Activated CD4-positive, alpha-beta T cell treated with anti-CD3 and anti-CD28 coated beads for 24 hours (primary cell): Measurements from ENCODE around the gene PTCD1.
A peak's percentile ranks its signal among the peaks of the same experiment; 100 is the strongest.

ENCODE experiments used
- DNase-seq, 2 donors: peaks; one replicate each; pipeline ENCODE4 v3.0.0-alpha.2; 2020; ENCODE audit warnings: low read depth in 2 of 2

Gene PTCD1

DNA sequence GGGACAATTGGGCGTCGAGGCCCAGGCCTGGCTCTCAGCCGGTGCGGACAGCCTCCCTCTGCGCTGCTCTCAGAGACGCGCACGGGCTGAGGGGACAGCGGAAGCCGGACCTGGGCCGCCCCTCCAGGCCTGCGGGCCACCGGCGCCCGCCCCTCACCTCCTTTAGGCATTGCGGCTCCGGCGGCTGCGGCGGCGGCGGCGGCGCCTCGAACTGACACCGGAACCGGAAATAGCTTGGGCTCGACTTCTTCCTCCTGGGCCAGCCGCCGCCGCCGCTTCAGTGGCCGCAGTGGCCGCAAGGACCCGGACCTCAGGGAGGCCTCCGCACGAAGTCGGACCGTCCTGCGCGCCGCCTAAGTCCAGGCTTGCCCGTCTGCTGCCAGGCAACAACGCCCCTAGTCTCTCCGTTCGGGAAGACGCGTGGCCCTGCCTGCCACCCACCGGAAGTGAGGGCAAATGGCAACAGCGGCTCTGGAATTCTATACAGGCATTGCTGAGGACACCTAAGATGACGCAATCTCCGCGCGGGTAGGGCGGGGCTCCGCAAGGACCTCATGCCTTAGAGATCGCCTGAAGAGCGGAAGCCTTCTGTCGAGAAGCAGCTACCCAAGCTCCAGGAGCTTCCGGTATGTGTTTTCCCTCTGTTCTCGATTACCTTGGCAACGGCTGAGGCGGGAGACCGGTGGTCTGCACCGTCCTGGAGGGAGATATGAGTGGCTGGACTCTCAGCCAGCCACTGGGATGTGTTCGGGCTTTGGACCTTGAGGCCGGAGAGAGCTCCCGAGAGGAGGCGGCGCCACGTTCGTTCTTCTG is 30.0 kb downstream of the PTCD1 start, which contains the start of the genes BUD31 and PDAP1:
Gene BUD31 (plus strand): TSS at position 591 of the 813 bp plus-strand sequence. CDS start 2,124 bp downstream, outside the sequence.
Gene PDAP1 (minus strand): TSS at position 219 of the 813 bp plus-strand sequence. CDS start 49 bp downstream, at position 170.
- DNase-seq: peak; percentile 82 to 85

DNA sequence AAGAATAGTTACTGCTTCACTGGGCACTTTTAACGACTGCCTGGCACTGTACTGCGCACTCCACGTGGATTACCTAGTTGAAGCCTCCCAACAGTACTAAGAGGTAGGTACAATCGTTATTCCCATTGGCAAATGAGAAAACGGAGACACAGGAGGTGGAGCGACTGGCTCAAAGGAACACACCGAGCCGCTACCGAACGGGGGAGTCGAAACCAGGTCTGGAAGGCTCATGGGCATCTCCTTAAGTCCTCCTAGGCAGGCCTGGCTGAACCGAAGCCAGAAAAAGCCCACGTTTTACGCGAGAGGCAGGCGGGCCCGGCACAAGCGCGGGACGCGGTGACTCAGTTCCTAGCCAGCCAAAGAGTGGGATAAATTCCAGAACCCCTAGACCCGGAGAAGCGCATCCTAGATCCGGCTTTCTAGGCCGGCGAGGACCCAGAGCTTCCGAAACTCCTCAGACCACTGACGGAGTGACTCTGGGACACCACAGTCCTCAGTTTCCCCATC is 30.7 kb downstream of the PTCD1 start:
- DNase-seq: no peak

DNA sequence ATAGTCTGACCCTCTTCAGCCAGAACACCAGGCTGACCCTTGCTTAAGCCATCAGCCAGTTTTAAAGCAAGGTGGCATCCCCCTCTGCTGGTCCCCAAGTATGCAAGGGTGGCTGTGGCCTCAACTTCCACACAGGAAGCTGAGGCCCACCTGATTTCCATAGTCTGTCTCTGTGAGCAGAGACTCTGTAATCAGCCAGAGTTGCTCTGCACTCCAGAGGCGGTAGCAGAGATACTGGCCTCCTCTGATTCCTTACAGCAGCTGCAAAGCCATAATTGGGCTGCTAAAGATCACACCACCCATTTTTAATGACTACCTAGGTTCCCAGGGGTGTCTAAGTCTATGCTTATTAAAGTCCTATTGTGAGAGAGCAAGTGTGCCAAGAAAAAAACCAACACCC is 32.0 kb downstream of the PTCD1 start:
- DNase-seq: no peak

DNA sequence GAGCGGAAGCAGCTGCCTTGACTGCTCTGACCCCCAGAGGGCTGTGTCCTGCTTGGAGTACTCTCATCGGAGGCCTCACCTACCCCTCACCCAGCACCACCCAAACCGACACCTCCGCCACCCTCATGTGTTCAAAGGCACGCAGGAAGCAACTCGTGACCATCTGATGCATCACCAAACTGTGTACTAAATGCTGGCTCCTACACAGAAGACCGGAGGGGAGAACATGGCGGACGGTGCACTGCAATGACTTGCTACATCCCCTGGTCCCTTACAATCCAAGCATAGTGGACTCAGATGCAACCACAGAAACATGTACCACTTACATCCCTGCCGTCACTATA is 33.6 kb downstream of the PTCD1 start:
- DNase-seq: no peak

DNA sequence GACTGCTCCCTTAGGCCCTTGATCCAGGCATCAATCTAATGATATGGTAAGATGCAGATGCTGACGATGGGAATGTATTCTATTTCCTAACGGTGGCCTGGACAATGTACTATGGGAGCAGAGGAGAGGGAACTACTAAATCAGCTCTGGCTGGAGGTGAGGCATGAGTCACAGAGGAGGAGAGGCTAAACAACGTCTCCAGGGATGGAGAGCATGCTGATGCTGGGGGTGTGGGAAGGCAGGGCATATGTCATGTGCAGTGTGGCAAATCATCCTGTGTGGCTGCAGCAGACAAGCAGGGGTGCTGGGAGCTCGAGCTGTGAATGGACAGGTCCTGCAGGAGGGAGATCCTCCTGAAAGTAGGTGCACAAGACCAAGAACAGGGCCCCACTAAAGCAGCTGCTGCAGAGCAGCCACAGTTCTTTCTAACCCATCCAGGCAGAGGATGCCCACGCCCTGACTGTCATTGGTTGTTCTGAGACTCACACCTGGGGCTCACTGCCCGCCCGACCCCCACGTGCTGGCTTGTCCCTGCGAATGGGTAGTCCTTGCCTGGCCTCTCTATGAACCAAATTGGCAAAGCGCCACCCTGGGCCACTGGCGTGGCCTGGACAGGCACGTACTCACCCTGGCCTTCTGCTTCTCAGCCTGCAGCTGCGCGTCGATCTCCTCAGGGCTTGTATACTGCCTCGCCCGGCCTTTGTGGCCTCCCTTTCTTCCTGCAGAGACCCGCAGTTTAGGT is 34.2 kb downstream of the PTCD1 start:
- DNase-seq: no peak

DNA sequence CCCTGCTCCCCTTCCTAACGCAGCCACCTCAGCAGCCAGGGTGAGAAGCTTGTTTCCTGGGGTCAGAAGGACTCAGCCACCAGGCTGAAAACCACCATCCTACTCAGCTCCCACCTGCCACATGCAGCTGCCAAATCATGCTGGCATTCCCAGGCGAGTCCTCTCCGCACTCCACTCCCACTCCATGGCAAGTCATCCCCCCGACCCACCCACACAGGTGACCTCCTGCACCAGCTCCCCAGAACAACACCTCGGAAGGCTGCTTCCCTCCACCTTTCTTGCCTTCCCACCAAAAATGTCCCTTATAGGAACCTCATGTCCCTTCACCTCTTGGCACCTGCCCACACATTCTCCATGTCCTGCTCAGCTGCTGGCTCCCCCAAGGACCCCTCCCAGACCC is 34.8 kb downstream of the PTCD1 start:
- no peak for DNase-seq

DNA sequence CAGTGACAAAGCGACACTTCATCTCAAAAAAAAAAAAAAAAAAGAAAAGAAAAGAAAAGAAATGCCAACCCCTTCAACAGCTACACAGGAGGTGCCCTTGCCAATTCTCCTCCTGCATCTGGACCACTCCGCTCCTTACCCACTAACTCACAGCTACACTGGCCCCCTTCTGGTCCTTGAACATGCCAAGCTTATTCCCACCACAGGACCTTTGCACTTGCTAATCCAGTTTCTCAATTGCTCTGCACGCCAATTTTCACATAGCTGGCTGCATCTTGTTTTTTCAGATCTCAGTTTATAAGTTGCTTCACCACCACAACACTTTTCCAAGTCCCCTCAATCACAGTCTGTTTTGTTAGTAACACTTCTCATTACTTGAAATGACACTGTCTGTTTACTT is 35.7 kb downstream of the PTCD1 start:
- no peak for DNase-seq

DNA sequence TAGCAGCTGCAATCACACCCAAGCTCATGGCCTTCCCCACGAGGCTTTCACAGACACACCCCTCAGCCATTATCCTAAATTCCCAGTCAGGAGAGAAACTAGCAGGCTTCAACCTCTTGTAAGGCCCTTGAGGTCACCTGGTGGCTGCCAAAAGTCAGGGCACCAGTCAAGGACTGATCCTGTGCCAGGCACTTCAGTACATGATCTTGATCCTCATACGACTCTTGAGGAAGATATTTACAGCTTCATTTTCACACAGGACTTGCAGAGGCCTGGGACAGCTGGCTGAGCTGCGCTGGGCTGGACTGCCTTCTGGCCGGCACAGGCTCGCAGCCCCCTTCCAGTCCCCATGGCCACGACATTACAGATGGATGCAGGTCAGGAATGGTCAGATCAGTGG is 39.0 kb downstream of the PTCD1 start:
- no peak for DNase-seq

DNA sequence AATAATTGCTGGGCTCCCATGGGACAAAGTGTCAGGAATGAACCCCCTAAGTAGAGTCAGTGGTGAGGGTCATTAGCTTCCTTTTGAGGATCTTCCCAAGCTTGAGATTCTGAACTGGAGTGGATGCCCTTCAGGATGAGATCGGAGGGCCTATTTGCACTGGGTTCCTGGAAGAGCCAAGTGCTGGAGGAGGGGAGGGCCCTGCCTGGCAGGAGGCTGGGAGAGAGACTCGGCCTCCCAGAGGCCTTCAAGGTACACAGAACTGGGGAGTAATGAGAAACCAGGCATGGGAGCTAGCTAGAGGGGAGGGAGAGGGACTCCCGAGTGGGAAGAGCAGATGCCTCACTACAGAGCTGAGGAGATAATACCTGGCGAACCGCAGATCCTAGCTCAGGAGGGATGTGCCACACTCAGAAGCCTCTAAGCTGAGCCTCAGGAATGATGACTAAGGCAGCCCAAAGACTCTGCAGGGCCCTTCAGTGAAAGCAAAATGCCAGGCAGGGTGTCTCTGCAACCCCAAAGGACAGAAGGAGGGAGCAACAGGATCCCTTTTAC is 39.6 kb downstream of the PTCD1 start:
- no peak for DNase-seq

DNA sequence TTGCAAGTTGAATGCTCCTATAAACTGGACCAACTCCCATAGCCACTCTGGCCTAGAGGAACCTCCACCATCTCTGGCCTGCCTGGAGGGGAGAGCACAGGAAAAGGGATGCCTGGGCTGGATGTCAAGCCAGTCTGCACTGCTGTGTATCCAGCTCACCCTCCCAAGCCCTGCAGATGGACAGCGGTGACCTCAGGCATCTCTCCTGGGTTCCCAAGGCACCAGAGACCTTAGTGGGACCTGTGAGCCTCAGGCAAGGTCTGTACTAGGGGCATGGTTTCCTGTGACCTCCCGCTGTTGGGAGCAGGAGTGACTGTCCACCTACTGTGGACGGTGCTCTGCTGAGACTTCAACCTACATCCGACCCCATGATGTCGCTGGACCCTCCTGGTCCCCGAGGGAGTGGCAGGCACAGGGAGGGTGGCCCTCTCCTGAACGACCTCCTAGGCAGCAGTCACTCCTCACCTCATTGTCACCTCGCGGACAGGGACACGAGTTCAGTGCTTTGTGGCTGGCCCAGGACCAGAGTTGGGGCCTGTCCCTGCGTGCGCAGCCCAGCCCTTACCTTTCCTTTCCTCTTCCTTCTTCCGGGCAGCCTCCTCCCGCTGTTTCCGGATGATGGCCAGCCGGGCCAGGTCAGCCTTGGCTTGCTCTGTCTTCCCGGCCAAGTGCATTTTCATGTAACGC is 41.2 kb downstream of the PTCD1 start:
- DNase-seq: no peak

DNA sequence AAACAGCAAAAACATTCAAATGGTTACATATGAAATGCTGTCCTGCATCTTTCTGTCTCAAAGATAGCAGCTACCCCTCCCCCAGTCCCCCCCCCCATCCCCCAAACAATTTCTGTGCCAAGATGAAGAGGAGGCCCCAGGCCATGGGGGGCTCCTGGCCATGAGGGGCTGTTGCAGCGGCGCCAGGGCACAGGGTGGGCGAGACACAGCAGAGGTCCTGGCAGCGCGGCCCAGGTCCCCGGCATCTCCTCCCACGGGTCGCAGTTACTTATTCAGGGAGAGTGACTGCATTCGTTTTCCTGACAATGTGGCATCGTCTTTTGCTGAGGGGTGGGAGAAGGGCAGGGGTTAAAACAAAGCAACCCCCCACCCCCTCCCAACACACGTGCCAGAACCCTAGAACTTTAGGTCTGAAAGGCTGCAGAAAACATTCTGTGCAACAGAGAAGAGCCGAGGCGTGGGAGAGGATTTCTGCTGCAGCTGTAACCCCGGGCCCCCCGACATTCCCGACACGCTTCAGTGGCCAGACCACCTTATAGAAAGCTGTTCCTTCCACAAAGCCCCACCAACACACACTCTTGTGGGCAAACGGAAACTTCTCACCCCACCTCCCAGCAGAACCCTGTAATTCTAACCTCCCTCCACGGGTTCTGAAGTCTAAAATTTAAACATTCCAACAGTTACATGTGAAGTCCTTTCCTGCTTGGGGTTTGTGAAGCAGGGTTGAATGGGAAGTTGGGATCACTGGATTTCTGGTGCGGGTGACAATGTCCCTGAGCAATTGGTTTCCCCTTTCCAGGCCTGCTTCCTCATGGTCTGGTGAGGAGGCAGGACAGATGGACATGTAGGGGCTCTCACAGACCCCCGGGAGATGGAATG is 41.9 kb downstream of the PTCD1 start:
- no peak for DNase-seq

DNA sequence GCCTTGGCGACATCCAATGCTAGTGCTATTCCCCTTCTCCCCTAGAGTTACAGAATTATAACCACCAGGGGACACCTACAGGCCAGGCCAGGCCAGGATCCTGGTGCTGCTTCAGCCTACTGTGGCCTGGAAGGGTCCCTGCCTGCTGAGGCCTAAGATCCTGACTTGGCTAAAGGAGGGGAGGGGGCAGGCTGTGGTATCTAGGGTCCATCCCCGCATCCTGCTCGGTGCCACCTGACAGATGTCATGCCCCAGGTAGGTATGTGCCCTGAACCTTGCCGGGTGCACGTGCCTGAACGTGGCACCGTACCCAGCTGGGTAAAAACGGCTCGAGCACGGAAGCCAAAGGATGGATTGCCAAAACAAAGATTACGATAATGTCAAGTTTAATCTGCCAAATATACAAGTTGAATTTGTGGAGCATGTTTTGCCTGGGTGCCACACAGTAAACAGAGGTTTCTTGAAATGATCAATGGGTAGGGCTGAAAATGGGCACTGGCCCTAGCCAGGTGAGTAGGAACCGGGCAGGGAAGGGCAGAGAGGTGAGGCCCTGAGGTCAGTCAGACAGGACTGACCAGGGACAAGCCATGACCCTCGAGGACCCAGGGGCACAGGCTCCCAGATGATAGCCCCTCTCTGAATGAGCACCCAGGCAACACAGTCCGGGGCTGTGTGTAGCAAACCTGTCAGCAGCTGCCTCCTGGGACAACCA is 42.8 kb downstream of the PTCD1 start:
- no peak for DNase-seq

DNA sequence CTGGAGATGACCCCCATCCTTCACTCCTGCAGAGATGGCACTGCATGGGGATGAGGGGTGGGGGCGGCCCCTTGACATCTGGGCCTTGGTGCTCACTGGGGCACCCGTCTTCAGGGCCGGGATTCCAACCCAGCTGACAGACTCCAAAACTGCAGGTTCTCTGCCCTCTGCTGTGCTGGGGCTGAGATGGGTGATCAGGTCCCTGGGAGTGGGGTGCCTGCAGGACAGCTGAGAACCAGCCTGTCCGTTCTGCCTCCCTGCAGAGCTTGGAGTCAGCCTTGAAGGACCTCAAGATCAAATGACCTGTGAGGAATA is 44.5 kb downstream of the PTCD1 start:
- no peak for DNase-seq

DNA sequence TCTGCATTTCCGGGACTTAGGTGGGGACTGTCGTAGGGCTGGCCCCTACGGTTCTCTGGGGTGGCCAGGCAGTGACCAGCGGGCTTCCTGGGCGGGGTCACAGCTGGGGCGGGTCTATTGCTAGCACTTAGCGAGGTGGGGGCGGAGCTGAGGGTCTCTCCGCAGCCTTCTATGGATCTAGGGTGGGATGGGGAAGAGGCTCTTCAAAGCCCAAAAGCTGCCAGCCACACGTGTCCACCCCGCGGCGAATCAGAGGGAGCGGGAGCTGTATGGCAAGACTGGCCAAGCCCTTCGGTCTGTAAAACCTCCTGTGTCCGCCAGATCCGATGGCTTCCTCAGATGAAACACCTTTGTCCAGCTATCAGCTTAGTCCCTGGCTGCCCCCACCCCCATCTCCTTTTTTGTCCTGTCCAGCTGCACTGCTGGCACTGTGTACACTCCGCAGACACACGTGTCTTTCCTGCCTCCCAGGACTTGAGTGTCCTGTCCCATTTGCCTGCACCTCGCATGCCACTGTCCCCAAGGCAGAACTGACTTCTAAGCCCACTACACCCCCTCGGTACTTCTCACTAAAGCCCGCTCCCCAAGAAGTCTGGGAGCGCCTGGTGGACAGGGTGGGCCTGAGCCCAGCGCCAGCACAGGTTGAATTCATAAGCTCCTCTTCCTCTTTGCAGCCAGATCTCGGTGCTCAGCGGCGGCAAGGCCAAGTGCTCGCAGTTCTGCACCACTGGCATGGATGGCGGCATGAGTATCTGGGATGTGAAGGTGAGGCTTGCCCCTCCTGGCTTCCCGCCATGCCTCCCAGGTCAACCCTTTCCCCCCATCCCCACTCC is 45.0 kb downstream of the PTCD1 start:
- no peak for DNase-seq

DNA sequence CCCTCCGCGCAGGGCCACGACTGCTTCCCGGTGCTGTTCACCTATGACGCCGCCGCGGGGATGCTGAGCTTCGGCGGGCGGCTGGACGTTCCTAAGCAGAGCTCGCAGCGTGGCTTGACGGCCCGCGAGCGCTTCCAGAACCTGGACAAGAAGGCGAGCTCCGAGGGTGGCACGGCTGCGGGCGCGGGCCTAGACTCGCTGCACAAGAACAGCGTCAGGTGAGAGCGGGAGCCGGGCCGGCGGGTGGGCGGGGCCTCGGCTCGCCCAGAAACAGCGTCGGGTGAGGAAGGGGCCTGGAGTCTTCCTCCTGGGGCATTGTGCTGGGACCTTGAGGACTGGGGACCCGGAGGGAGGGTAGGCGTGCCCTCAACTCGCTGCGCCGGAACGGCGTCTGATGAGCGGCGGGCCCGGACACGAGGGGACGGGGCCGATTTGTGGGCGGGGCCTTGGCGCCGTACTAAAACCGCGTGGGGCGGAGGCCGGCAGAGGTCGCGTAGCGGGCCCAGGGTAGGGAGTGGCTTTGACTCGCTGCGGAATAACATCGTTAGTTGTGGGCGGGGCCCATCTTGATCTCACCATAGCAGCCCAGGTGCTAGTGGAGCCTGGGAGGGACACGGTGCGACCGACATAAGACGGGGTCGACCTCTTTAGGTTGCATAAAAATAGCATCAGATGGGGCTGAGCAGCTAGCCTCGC is 45.8 kb downstream of the PTCD1 start:
- DNase-seq: peak; percentile 63 to 64

DNA sequence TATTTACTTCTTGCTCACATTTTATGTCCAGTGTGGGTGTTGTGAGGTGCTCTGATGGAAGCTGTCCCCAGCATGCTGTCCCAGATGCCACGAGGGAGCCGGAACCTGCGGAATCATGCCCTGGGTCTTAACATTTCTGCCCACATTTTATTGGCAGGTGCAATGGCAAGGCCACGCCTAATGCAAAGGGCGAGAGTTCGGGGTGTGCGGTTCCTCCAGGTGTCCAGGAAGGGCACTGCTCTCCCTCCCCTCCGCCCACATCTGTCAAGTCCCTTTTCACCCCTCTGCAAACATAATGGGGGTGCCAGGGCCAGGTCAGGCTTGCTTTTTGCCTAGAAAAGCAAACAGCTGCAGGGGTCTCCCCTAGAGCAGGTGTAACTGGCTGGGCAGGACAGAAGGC is 46.6 kb downstream of the PTCD1 start:
- no peak for DNase-seq

DNA sequence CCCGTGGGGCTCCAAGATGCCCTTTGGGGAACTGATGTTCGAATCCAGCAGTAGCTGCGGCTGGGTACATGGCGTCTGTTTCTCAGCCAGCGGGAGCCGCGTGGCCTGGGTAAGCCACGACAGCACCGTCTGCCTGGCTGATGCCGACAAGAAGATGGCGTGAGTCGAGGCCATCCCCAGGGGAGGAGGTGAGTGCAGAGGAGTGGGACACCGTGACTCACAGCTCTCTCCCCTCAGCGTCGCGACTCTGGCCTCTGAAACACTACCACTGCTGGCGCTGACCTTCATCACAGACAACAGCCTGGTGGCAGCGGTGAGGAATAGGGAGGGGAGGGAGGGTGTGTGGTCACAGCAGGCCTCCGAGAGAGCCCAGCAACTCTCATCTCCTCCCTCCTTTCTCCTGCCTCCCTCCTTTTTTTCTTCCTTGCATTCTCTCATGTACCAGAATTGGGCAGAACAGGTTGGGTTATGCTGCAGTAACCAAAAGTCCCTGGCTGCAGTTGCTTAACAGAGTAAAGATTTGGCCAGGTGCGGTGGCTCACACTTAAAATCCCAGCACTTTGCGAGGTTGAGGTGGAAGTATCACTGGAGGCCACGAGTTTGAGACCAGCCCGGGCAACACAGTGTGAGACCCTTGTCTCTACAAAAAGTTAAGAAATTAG is 47.5 kb downstream of the PTCD1 start:
- no peak for DNase-seq

DNA sequence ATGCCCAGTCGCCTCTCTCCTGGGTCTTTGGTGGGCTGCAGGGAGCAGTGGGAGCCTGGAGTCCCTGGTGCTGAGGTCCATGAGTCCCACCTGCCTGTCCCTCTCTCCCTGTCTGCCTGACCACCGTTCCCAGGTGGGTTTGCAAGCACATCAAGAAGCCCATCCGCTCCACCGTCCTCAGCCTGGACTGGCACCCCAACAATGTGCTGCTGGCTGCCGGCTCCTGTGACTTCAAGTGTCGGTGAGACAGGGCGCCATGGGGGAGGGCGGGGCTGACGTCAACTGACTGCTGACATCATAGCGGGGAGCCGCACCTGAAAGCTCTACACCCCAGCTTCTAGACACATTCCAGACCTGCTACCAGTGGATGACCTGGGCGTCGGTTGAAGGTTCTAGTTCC is 48.8 kb downstream of the PTCD1 start:
- DNase-seq: no peak

DNA sequence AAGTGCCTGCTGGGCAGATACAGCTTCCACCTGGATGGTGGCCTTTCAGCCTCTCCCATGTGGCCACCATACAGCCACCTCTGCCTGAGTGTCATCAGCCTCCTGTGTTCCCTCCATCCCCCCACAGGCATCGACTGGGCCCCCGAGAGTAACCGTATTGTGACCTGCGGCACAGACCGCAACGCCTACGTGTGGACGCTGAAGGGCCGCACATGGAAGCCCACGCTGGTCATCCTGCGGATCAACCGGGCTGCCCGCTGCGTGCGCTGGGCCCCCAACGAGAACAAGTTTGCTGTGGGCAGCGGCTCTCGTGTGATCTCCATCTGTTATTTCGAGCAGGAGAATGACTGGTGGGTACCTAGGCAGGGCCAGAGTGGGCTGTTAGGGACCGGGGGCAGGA is 50.7 kb downstream of the PTCD1 start:
- no peak for DNase-seq
